ENCODE data around the gene SOX1. TPM values are rescaled to one million over a fixed set of nuclear protein-coding genes. Genes with fewer than 3 reads are reported as not detected.

Gene SOX1
- total and polyA plus RNA-seq, 2 of the 13 experiments (the other 11 are each of a cell fraction or from before 2014, with no cell fraction given): not detected

DNA sequence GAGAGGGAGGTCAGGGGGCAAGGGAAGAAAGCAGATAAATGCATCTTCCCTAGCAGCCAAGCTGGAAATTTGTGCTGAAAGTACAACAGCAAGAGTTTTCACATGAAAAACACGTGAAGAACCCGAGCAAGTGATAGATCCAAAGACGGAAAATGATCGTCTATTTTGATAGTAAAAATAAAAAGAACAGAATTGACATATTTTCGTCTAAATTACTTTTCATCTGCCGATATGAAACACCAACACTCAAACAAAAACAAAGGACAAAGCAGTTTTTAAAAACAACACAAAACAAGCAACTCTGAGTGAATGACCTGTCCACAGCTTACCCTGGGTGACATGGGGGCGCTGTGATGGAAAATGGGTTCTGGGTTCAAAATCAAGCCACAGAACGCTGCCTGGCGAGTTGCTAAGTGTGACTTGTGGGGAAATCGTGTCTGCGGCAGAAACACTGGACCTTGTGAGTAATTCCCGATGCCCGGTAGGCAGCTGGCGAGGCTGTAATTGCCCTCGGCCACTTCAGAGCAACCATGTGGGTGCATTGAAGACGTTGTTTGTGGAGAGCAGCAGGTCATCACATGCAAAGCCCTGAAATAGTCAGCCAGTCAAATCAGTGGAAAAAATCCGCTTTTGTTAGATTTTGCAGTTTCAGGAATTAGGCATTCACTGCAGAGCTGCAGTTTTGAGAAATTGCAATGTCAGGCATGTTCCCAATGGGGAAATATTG lies 7.4 kb downstream of the SOX1 start:
- no peak for TF ChIP-seq SYNCRIP (IDR thresholded peaks at IDR 0.05; ENCODE audit: insufficient read depth, low read depth, low read length)
- TF ChIP-seq LCORL (IDR thresholded peaks at IDR 0.05): no peak
- TF ChIP-seq LCORL (CRISPR knock-in tag; IDR thresholded peaks at IDR 0.05): no peak
- TF ChIP-seq ZNF605 (CRISPR knock-in tag; IDR thresholded peaks at IDR 0.05): no peak
- TF ChIP-seq ARHGAP35 (CRISPR knock-in tag; IDR thresholded peaks at IDR 0.05; ENCODE audit: borderline replicate concordance): no peak
- no peak for TF ChIP-seq RBM39 (IDR thresholded peaks at IDR 0.05; ENCODE audit: low read depth, low read length, poor library complexity, severe bottlenecking)
- TF ChIP-seq RNF2 (conservative IDR thresholded peaks at IDR 0.05; ENCODE audit: low read depth): no peak
- in situ Hi-C loops (cut with HindIII; ENCODE audit: extremely low pct_ligation_motif_present, low pct_unique_long_range_greater_than_20kb): no loop called here
- ChIA-PET CTCF (ENCODE audit: low intra/inter-chr PET ratio, low total read pairs) (no interaction called here), POLR2A (no interaction called here)
- no peak overlapping the region for H3K4me3 ChIP-seq (replicated peaks in 1 of 3; ENCODE audit: insufficient read depth in 1 of 3, low read depth in 2 of 3, low read length in 3 of 3)
- 6% methylated on average over 16 of the region's 17 CpGs for WGBS (ENCODE audit: low lambda C conversion rate)
- intact Hi-C loops (cut with micrococcal nuclease; ENCODE audit: unreplicated experiment): no loop called here
- ATAC-seq: no peak
- H3K9ac ChIP-seq (ENCODE audit: insufficient read depth, low read depth, low read length): no peak overlapping the region
- H3K4me2 ChIP-seq (ENCODE audit: low read depth, low read length): no peak overlapping the region
- H3K9me3 ChIP-seq (ENCODE audit: low read length): no peaks in the 10 kb centered on the region
- no peak for FAIRE-seq
- H3K27ac ChIP-seq (ENCODE audit: extremely low read length, insufficient read depth, low read length): no peak overlapping the region
- DNase-seq (ENCODE audit: low spot score): no peak
- peaks cover 11 to 61% of the 10 kb centered on the region in 2 experiments for H3K27me3 ChIP-seq (ENCODE audit: control insufficient read depth in 1 of 2, insufficient read depth in 2 of 2, low read length in 2 of 2)
- BruUV-seq (replicated peaks): no TSS peak
- H3K79me2 ChIP-seq (ENCODE audit: insufficient read depth, low read length): no peaks in the 10 kb centered on the region
- no peaks in the 10 kb centered on the region for H3K36me3 ChIP-seq (replicated peaks in 1 of 2; ENCODE audit: control insufficient read depth in 1 of 2, insufficient read depth in 2 of 2, low read length in 2 of 2)
- H3K4me1 ChIP-seq (ENCODE audit: insufficient read depth, low read length): no peaks in the 10 kb centered on the region
- no peaks in the 10 kb centered on the region for H4K20me1 ChIP-seq (ENCODE audit: insufficient read depth, low read length)
- no peak overlapping the region for H2AFZ ChIP-seq (ENCODE audit: low read length)

DNA sequence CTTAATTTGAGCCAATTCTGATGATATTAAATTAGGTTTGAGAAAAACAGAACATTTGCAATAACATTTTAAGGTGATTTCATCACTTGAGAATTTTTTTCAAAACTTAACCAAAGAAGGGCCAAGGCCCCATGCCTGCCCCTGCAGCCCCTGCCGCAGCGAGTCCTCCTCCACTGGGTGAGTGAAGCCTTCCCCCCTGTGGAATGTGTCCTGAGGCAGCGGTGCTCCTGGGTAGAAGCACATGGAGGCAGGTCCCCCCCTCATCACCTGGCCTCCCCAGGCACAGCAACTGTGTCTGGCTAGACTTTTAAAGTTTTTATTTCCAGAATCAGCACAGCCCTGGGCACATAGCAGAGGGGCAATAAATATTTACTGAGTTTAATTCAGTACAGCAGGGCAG lies 10.8 kb downstream of the SOX1 start:
- no peak for FAIRE-seq
- ATAC-seq: peak; percentile 38; the same call in 2 of the 3 replicates

More for the DNA sequence above, 10.8 kb downstream of the SOX1 start:
- CTCF ChIA-PET (ENCODE audit: low intra/inter-chr PET ratio, low total read pairs): no interaction called here
- Histone ChIP-seq H3K9ac (ENCODE audit: insufficient read depth, low read depth, low read length) (no peak overlapping the region), H3K4me1 (ENCODE audit: insufficient read depth, low read length) (no peaks in the 10 kb centered on the region), H4K20me1 (ENCODE audit: insufficient read depth, low read length) (no peaks in the 10 kb centered on the region), H3K36me3 (replicated peaks in 1 of 2; ENCODE audit: control insufficient read depth in 1 of 2, insufficient read depth in 2 of 2, low read length in 2 of 2) (no peaks in the 10 kb centered on the region), H3K27me3 (ENCODE audit: control insufficient read depth in 1 of 2, insufficient read depth in 2 of 2, low read length in 2 of 2) (peaks cover 10 to 46% of the 10 kb centered on the region in 2 experiments), H2AFZ (ENCODE audit: low read length) (no peak overlapping the region), H3K27ac (ENCODE audit: extremely low read length, insufficient read depth, low read length) (no peak overlapping the region), H3K4me2 (ENCODE audit: low read depth, low read length) (no peak overlapping the region), H3K9me3 (ENCODE audit: low read length) (no peaks in the 10 kb centered on the region), H3K79me2 (ENCODE audit: insufficient read depth, low read length) (no peaks in the 10 kb centered on the region), H3K4me3 (replicated peaks in 1 of 3; ENCODE audit: insufficient read depth in 1 of 3, low read depth in 2 of 3, low read length in 3 of 3) (no peak overlapping the region)
- 15% methylated on average over 3 of the region's 3 CpGs for WGBS (ENCODE audit: low lambda C conversion rate)
- intact Hi-C loops (cut with micrococcal nuclease; ENCODE audit: unreplicated experiment): no loop called here
- BruUV-seq (replicated peaks): no TSS peak
- no peak for DNase-seq (ENCODE audit: low spot score)
- POLR2A ChIA-PET: no interaction called here
- in situ Hi-C loops (cut with HindIII; ENCODE audit: extremely low pct_ligation_motif_present, low pct_unique_long_range_greater_than_20kb): no loop called here
- TF ChIP-seq, protein P1, sequence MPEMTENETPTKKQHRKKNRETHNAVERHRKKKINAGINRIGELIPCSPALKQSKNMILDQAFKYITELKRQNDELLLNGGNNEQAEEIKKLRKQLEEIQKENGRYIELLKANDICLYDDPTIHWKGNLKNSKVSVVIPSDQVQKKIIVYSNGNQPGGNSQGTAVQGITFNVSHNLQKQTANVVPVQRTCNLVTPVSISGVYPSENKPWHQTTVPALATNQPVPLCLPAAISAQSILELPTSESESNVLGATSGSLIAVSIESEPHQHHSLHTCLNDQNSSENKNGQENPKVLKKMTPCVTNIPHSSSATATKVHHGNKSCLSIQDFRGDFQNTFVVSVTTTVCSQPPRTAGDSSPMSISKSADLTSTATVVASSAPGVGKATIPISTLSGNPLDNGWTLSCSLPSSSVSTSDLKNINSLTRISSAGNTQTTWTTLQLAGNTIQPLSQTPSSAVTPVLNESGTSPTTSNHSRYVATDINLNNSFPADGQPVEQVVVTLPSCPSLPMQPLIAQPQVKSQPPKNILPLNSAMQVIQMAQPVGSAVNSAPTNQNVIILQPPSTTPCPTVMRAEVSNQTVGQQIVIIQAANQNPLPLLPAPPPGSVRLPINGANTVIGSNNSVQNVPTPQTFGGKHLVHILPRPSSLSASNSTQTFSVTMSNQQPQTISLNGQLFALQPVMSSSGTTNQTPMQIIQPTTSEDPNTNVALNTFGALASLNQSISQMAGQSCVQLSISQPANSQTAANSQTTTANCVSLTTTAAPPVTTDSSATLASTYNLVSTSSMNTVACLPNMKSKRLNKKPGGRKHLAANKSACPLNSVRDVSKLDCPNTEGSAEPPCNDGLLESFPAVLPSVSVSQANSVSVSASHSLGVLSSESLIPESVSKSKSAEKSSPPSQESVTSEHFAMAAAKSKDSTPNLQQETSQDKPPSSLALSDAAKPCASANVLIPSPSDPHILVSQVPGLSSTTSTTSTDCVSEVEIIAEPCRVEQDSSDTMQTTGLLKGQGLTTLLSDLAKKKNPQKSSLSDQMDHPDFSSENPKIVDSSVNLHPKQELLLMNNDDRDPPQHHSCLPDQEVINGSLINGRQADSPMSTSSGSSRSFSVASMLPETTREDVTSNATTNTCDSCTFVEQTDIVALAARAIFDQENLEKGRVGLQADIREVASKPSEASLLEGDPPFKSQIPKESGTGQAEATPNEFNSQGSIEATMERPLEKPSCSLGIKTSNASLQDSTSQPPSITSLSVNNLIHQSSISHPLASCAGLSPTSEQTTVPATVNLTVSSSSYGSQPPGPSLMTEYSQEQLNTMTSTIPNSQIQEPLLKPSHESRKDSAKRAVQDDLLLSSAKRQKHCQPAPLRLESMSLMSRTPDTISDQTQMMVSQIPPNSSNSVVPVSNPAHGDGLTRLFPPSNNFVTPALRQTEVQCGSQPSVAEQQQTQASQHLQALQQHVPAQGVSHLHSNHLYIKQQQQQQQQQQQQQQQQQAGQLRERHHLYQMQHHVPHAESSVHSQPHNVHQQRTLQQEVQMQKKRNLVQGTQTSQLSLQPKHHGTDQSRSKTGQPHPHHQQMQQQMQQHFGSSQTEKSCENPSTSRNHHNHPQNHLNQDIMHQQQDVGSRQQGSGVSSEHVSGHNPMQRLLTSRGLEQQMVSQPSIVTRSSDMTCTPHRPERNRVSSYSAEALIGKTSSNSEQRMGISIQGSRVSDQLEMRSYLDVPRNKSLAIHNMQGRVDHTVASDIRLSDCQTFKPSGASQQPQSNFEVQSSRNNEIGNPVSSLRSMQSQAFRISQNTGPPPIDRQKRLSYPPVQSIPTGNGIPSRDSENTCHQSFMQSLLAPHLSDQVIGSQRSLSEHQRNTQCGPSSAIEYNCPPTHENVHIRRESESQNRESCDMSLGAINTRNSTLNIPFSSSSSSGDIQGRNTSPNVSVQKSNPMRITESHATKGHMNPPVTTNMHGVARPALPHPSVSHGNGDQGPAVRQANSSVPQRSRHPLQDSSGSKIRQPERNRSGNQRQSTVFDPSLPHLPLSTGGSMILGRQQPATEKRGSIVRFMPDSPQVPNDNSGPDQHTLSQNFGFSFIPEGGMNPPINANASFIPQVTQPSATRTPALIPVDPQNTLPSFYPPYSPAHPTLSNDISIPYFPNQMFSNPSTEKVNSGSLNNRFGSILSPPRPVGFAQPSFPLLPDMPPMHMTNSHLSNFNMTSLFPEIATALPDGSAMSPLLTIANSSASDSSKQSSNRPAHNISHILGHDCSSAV (CRISPR knock-in tag; IDR thresholded peaks at IDR 0.05; ENCODE audit: borderline replicate concordance): no peak
- 0 out of 2 replicates have a peak, but pooled peaks have one; percentile 27 for TF ChIP-seq ZNF263 (CRISPR knock-in tag; IDR thresholded peaks at IDR 0.05)
